T follicular helper cell (primary cell): ENCODE measurements around the gene N4BP3.
"Not testable (repeated sequence)": the region's sequence is repeated elsewhere in the genome, so short reads cannot be mapped to it uniquely, and the experiment has no call there.

Experiments used
- DNase-seq: peaks from one replicate; pipeline ENCODE4 v3.0.0-alpha.2; 2020; ENCODE audit warnings: low read depth

Gene N4BP3

GRCh38 chr5:178121391-178122276 lies 8.3 kb downstream of the N4BP3 start:
- DNase-seq, result no peak

GRCh38 chr5:178122346-178122745 lies 9.0 kb downstream of the N4BP3 start:
- DNase-seq, result no peak

GRCh38 chr5:178123094-178123965 lies 10.0 kb downstream of the N4BP3 start:
- DNase-seq, result no peak

GRCh38 chr5:178123966-178124925 lies 10.9 kb downstream of the N4BP3 start:
- DNase-seq, result no peak

- no peak for DNase-seq
Observed at GRCh38 chr5:178125253-178125906, 12.0 kb downstream of the N4BP3 start.

GRCh38 chr5:178126556-178126955 lies 13.2 kb downstream of the N4BP3 start:
- DNase-seq, result no peak

- DNase-seq, result not testable (repeated sequence)
Observed at GRCh38 chr5:178127300-178128009, 14.1 kb downstream of the N4BP3 start.

- DNase-seq, result no peak
Observed at GRCh38 chr5:178129296-178129695, 16.0 kb downstream of the N4BP3 start.

- DNase-seq, result not testable (repeated sequence)
Observed at GRCh38 chr5:178130234-178130575, 16.9 kb downstream of the N4BP3 start.

- DNase-seq, result peak; percentile 67
Observed at GRCh38 chr5:178130576-178131445, 17.5 kb downstream of the N4BP3 start, which contains the start of gene RMND5B. RMND5B (plus strand) TSS chr5:178131014; CDS start chr5:178138120, 7,106 bp downstream.

GRCh38 chr5:178131446-178131996 lies 18.2 kb downstream of the N4BP3 start:
- no peak for DNase-seq

GRCh38 chr5:178136990-178137389 lies 23.7 kb downstream of the N4BP3 start:
- DNase-seq, result no peak

GRCh38 chr5:178137991-178138390 lies 24.7 kb downstream of the N4BP3 start:
- DNase-seq, result no peak

- DNase-seq, result no peak
Observed at GRCh38 chr5:178141550-178141949, 28.2 kb downstream of the N4BP3 start.

- no peak for DNase-seq
Observed at GRCh38 chr5:178142642-178143041, 29.3 kb downstream of the N4BP3 start.

GRCh38 chr5:178143246-178143645 lies 29.9 kb downstream of the N4BP3 start:
- no peak for DNase-seq

- no peak for DNase-seq
Observed at GRCh38 chr5:178143901-178144300, 30.6 kb downstream of the N4BP3 start.

- peak; percentile 66 for DNase-seq
Observed at GRCh38 chr5:178145965-178146820, 32.9 kb downstream of the N4BP3 start.
